GM18505 (cell line): ENCODE measurements around the gene ATF7.
"Not testable (repeated sequence)": the region's sequence is repeated elsewhere in the genome, so short reads cannot be mapped to it uniquely, and the experiment has no call there.

Experiments
- ATAC-seq: cut with Tn5 transposase; IDR thresholded peaks from one replicate; pipeline ENCODE4 v1.9.1; 2021; ENCODE audit not compliant: unreplicated experiment
- POLR2A ChIP-seq: IDR thresholded peaks from 4 replicates; pipeline ENCODE4 v1.6.1; 2011; ENCODE audit warnings: borderline replicate concordance; ENCODE audit not compliant: insufficient read depth, insufficient read length; ENCODE audit errors: extremely low read depth

Gene ATF7

GRCh38 chr12:53575502-53576249, 50.5 kb downstream of the ATF7 start:
- no peak for TF ChIP-seq POLR2A
- no peak for ATAC-seq

GRCh38 chr12:53572134-53572758, 53.9 kb downstream of the ATF7 start:
- no peak for ATAC-seq
- TF ChIP-seq POLR2A, result no peak

GRCh38 chr12:53571295-53571694, 54.9 kb downstream of the ATF7 start:
- no peak for ATAC-seq
- TF ChIP-seq POLR2A, result no peak

- ATAC-seq, result no peak
- no peak for TF ChIP-seq POLR2A
Observed at GRCh38 chr12:53568809-53569557, 57.2 kb downstream of the ATF7 start.

GRCh38 chr12:53567961-53568808, 58.0 kb downstream of the ATF7 start:
- TF ChIP-seq POLR2A, result no peak
- no peak for ATAC-seq

- ATAC-seq, result not testable (repeated sequence)
Observed at GRCh38 chr12:53565376-53565775, 60.8 kb downstream of the ATF7 start.

- ATAC-seq, result no peak
- no peak for TF ChIP-seq POLR2A
Observed at GRCh38 chr12:53564941-53565340, 61.2 kb downstream of the ATF7 start.

GRCh38 chr12:53564278-53564677, 61.9 kb downstream of the ATF7 start:
- ATAC-seq, result no peak
- TF ChIP-seq POLR2A, result no peak

GRCh38 chr12:53563452-53564028, 62.6 kb downstream of the ATF7 start:
- no peak for TF ChIP-seq POLR2A
- ATAC-seq, result no peak

- ATAC-seq, result no peak
- no peak for TF ChIP-seq POLR2A
Observed at GRCh38 chr12:53561590-53561953, 64.6 kb downstream of the ATF7 start.

- ATAC-seq, result no peak
- TF ChIP-seq POLR2A, result no peak
Observed at GRCh38 chr12:53560912-53561589, 65.1 kb downstream of the ATF7 start.

- no peak for TF ChIP-seq POLR2A
- no peak for ATAC-seq
Observed at GRCh38 chr12:53560351-53560750, 65.8 kb downstream of the ATF7 start.

- no peak for TF ChIP-seq POLR2A
- ATAC-seq, result no peak
Observed at GRCh38 chr12:53558631-53559030, 67.6 kb downstream of the ATF7 start.
